GM13977 (cell line): ENCODE data around the gene COLEC12.

Source experiments
- DNase-seq: peaks from one replicate; pipeline ENCODE4 v3.0.0; 2012; ENCODE audit warnings: low spot score
- CTCF ChIP-seq: IDR thresholded peaks from 2 replicates; pipeline ENCODE4 v1.5.1; 2012; ENCODE audit warnings: mild to moderate bottlenecking, control low read depth; ENCODE audit not compliant: insufficient read depth; ENCODE audit errors: extremely low read depth, missing control alignments
- in situ Hi-C: fragments of 300-500 bp; cut with MboI; formaldehyde crosslinking; loops from one replicate; pipeline ENCODE4 v1.12.0; 2022; ENCODE audit warnings: low sequenced_read_pairs, low pct_unique_long_range_greater_than_20kb, mixed read lengths, inconsistent platforms; ENCODE audit not compliant: unreplicated experiment

Gene COLEC12

GRCh38 chr18:490624-491023 lies 9.9 kb downstream of the COLEC12 start:
- no peak for TF ChIP-seq CTCF

GRCh38 chr18:490024-490366 lies 10.5 kb downstream of the COLEC12 start:
- TF ChIP-seq CTCF, result no peak
- in situ Hi-C loops, result no loop called here
- DNase-seq, result no peak

More at GRCh38 chr18:490624-491023, 9.9 kb downstream of the COLEC12 start:
- DNase-seq, result no peak
- in situ Hi-C loops, result no loop called here

GRCh38 chr18:489244-490023 lies 11.1 kb downstream of the COLEC12 start:
- in situ Hi-C loops, result no loop called here
- TF ChIP-seq CTCF, result no peak
- DNase-seq, result no peak

- DNase-seq, result no peak
- TF ChIP-seq CTCF, result no peak
- in situ Hi-C loops, result no loop called here
Measured at GRCh38 chr18:486929-487740, 13.4 kb downstream of the COLEC12 start.

- in situ Hi-C loops, result no loop called here
- TF ChIP-seq CTCF, result no peak
Measured at GRCh38 chr18:484749-485464, 15.6 kb downstream of the COLEC12 start.

GRCh38 chr18:478681-479080 lies 21.8 kb downstream of the COLEC12 start:
- DNase-seq, result no peak
- no peak for TF ChIP-seq CTCF
- in situ Hi-C loops, result no loop called here

More at GRCh38 chr18:484749-485464, 15.6 kb downstream of the COLEC12 start:
- no peak for DNase-seq
